MM.1S (cell line): ENCODE measurements around the gene JAGN1.

Source experiments
- CTCF ChIP-seq: fragments of 300-600 bp; sonication (generic); IDR thresholded peaks from 2 replicates; pipeline ENCODE4 v1.5.1; 2016; ENCODE audit warnings: antibody characterized with exemption, low read length, mixed read lengths
- EZH2 ChIP-seq: fragments of 300-600 bp; sonication (generic); optimal IDR thresholded peaks from 2 replicates; pipeline ENCODE3; 2017; ENCODE audit warnings: low read depth, mild to moderate bottlenecking, antibody characterized with exemption, low read length, mixed read lengths
- EZH2phosphoT487 ChIP-seq: fragments of 300-600 bp; sonication (generic); IDR thresholded peaks from 2 replicates; pipeline ENCODE4 v1.6.1; 2018; ENCODE audit warnings: antibody characterized with exemption, low read length

GRCh38 chr3:9912294-9912935 lies 22.0 kb downstream of the JAGN1 start:
- TF ChIP-seq CTCF, result no peak
- no peak for TF ChIP-seq EZH2
- TF ChIP-seq EZH2phosphoT487, result no peak
